ENCODE measurements around the gene DNAJC5. TPM values are rescaled to one million over a fixed set of nuclear protein-coding genes. Genes with fewer than 3 reads are reported as not detected.
A peak's percentile ranks its signal among the peaks of the same experiment; 100 is the strongest.

The DNAJC5 gene
- total and polyA plus RNA-seq, 2 donors: 23.3 to 26.1 TPM

DNA sequence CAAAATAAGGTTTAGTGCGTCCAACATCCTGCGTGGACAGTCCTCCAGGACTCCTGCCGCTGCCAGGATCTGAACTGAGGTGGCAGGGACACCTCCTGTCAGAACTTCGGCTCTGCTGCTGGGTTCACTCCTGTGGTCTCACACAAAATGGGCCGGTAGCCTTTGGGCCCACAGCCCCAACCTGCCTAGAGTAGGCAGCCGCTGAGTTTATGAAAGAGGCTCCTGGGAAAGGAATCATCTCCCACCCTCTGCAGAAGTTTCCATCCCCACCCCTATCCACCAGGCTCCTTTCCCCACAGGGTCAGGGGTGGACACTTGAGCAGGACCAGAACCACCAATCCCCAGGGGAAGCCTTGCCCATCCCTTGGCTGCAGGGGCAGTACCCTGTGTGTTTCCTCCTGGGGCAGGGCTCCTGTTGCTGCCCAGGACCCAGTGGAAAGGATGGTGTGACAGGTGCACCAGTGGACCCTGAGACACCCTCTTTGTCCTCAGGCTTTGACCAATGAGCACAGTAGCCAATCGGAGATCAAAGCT, 35.7 kb upstream of the DNAJC5 start:
- H3K27me3 ChIP-seq (ENCODE audit: control insufficient read depth in 2 of 2, insufficient read depth in 1 of 2, low read length in 1 of 2): peaks cover 0 to 39% of the 10 kb centered on the region in 2 donors
- DNase-seq (ENCODE audit: low read depth in 6 of 9, low spot score in 9 of 9): no peak
- 62% methylated on average over 7 of the region's 7 CpGs for WGBS
- H3K27ac ChIP-seq (ENCODE audit: low read depth in 1 of 2, low read length in 1 of 2): peak overlapping the region; percentile 7 to 61
- peaks cover 3% of the 10 kb centered on the region in 2 donors for H3K9me3 ChIP-seq (ENCODE audit: control insufficient read depth in 2 of 2, insufficient read depth in 1 of 2, low read length in 1 of 2)
- H3K4me1 ChIP-seq (ENCODE audit: control insufficient read depth in 2 of 2, insufficient read depth in 2 of 2, low read length in 2 of 2): peaks cover 7 to 38% of the 10 kb centered on the region in 2 donors
- H3K4me3 ChIP-seq (ENCODE audit: low read length in 2 of 2): no peak overlapping the region
- peaks cover 5 to 18% of the 10 kb centered on the region in 2 donors for H3K36me3 ChIP-seq (ENCODE audit: control insufficient read depth in 2 of 2, insufficient read depth in 2 of 2, low read length in 1 of 2)

- DNase-seq (ENCODE audit: low read depth in 6 of 9, low spot score in 9 of 9): no peak
- 82% methylated on average over 17 of the region's 17 CpGs for WGBS
- Histone ChIP-seq H3K27ac (ENCODE audit: low read depth in 1 of 2, low read length in 1 of 2) (no peak overlapping the region), H3K4me1 (ENCODE audit: control insufficient read depth in 2 of 2, insufficient read depth in 2 of 2, low read length in 2 of 2) (peaks cover 7 to 29% of the 10 kb centered on the region in 2 donors), H3K9me3 (ENCODE audit: control insufficient read depth in 2 of 2, insufficient read depth in 1 of 2, low read length in 1 of 2) (peaks cover 3% of the 10 kb centered on the region in 2 donors), H3K4me3 (ENCODE audit: low read length in 2 of 2) (no peak overlapping the region), H3K27me3 (ENCODE audit: control insufficient read depth in 2 of 2, insufficient read depth in 1 of 2, low read length in 1 of 2) (peaks cover 0 to 26% of the 10 kb centered on the region in 2 donors), H3K36me3 (ENCODE audit: control insufficient read depth in 2 of 2, insufficient read depth in 2 of 2, low read length in 1 of 2) (peaks cover 5 to 18% of the 10 kb centered on the region in 2 donors)
Observed at GRCh38 chr20:63860325-63861051, 34.4 kb upstream of the DNAJC5 start.

- 97% methylated on average over 59 of the region's 59 CpGs for WGBS
- Histone ChIP-seq H3K4me1 (ENCODE audit: control insufficient read depth in 2 of 2, insufficient read depth in 2 of 2, low read length in 2 of 2) (peaks cover 7 to 36% of the 10 kb centered on the region in 2 donors), H3K4me3 (ENCODE audit: low read length in 2 of 2) (no peak within 1 kb of the TSS), H3K27ac (ENCODE audit: low read depth in 1 of 2, low read length in 1 of 2) (no peak within 1 kb of the TSS), H3K9me3 (ENCODE audit: control insufficient read depth in 2 of 2, insufficient read depth in 1 of 2, low read length in 1 of 2) (peaks cover 0 to 3% of the 10 kb centered on the region in 2 donors), H3K27me3 (ENCODE audit: control insufficient read depth in 2 of 2, insufficient read depth in 1 of 2, low read length in 1 of 2) (peaks cover 0 to 16% of the 10 kb centered on the region in 2 donors), H3K36me3 (ENCODE audit: control insufficient read depth in 2 of 2, insufficient read depth in 2 of 2, low read length in 1 of 2) (peaks cover 5 to 18% of the 10 kb centered on the region in 2 donors)
- no peak for DNase-seq (ENCODE audit: low read depth in 6 of 9, low spot score in 9 of 9)
Observed at GRCh38 chr20:63861365-63861934, 33.5 kb upstream of the DNAJC5 start, which contains the start of gene ABHD16B. ABHD16B (plus strand) TSS chr20:63861498; CDS start chr20:63861541, 43 bp downstream.

GRCh38 chr20:63861981-63862901, 32.7 kb upstream of the DNAJC5 start:
- no peak for DNase-seq (ENCODE audit: low read depth in 6 of 9, low spot score in 9 of 9)
- no peak overlapping the region for H3K4me3 ChIP-seq (ENCODE audit: low read length in 2 of 2)
- H3K27me3 ChIP-seq (ENCODE audit: control insufficient read depth in 2 of 2, insufficient read depth in 1 of 2, low read length in 1 of 2): peaks cover 0 to 13% of the 10 kb centered on the region in 2 donors
- peaks cover 5 to 18% of the 10 kb centered on the region in 2 donors for H3K36me3 ChIP-seq (ENCODE audit: control insufficient read depth in 2 of 2, insufficient read depth in 2 of 2, low read length in 1 of 2)
- H3K27ac ChIP-seq (ENCODE audit: low read depth in 1 of 2, low read length in 1 of 2): no peak overlapping the region
- H3K9me3 ChIP-seq (ENCODE audit: control insufficient read depth in 2 of 2, insufficient read depth in 1 of 2, low read length in 1 of 2): peaks cover 0 to 3% of the 10 kb centered on the region in 2 donors
- peaks cover 7 to 36% of the 10 kb centered on the region in 2 donors for H3K4me1 ChIP-seq (ENCODE audit: control insufficient read depth in 2 of 2, insufficient read depth in 2 of 2, low read length in 2 of 2)
- WGBS: 98% methylated on average over 95 of the region's 95 CpGs

GRCh38 chr20:63863021-63863797, 31.7 kb upstream of the DNAJC5 start:
- DNase-seq (ENCODE audit: low read depth in 6 of 9, low spot score in 9 of 9): no peak
- H3K4me3 ChIP-seq (ENCODE audit: low read length in 2 of 2): peak overlapping the region; percentile 81 to 93
- peaks cover 0 to 6% of the 10 kb centered on the region in 2 donors for H3K27me3 ChIP-seq (ENCODE audit: control insufficient read depth in 2 of 2, insufficient read depth in 1 of 2, low read length in 1 of 2)
- 94% methylated on average over 18 of the region's 18 CpGs for WGBS
- H3K27ac ChIP-seq (ENCODE audit: low read depth in 1 of 2, low read length in 1 of 2): peak overlapping the region; percentile 77 to 92
- H3K36me3 ChIP-seq (ENCODE audit: control insufficient read depth in 2 of 2, insufficient read depth in 2 of 2, low read length in 1 of 2): peaks cover 6 to 18% of the 10 kb centered on the region in 2 donors
- H3K4me1 ChIP-seq (ENCODE audit: control insufficient read depth in 2 of 2, insufficient read depth in 2 of 2, low read length in 2 of 2): peaks cover 5 to 31% of the 10 kb centered on the region in 2 donors
- peaks cover 0 to 3% of the 10 kb centered on the region in 2 donors for H3K9me3 ChIP-seq (ENCODE audit: control insufficient read depth in 2 of 2, insufficient read depth in 1 of 2, low read length in 1 of 2)

GRCh38 chr20:63863798-63864544, 31.0 kb upstream of the DNAJC5 start:
- Histone ChIP-seq H3K36me3 (ENCODE audit: control insufficient read depth in 2 of 2, insufficient read depth in 2 of 2, low read length in 1 of 2) (peaks cover 14 to 22% of the 10 kb centered on the region in 2 donors), H3K9me3 (ENCODE audit: control insufficient read depth in 2 of 2, insufficient read depth in 1 of 2, low read length in 1 of 2) (peaks cover 0 to 3% of the 10 kb centered on the region in 2 donors), H3K27me3 (ENCODE audit: control insufficient read depth in 2 of 2, insufficient read depth in 1 of 2, low read length in 1 of 2) (no peaks in the 10 kb centered on the region), H3K4me3 (ENCODE audit: low read length in 2 of 2) (peak overlapping the region; percentile 81 to 93), H3K4me1 (ENCODE audit: control insufficient read depth in 2 of 2, insufficient read depth in 2 of 2, low read length in 2 of 2) (peaks cover 0 to 24% of the 10 kb centered on the region in 2 donors), H3K27ac (ENCODE audit: low read depth in 1 of 2, low read length in 1 of 2) (peak overlapping the region; percentile 77 to 92)
- DNase-seq (ENCODE audit: low read depth in 6 of 9, low spot score in 9 of 9): peak; percentile 41 to 86 (median 61)
- WGBS: 3% methylated on average over 38 of the region's 38 CpGs

DNA sequence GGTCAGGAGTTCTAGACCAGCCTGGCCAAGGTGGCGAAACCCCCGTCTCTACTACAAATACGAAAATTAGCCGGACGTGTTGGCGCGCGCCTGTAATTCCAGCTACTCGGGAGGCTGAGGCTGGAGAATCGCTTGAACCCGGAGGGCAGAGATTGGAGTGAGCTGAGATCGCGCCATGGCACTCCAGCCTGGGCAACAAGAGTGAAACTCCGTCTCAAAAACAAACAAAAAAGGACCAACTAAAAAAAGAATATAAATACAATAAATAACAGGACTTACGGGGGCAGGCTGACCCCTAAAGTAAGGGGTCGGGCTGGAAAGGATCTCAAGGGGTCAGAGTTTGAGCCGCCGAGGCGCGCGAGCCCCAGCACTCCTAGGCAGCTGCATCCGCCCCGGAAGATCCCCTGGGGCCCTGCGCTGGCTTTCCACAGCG, 30.4 kb upstream of the DNAJC5 start:
- H3K27ac ChIP-seq (ENCODE audit: low read depth in 1 of 2, low read length in 1 of 2): peak overlapping the region; percentile 77 to 92
- peaks cover 19 to 28% of the 10 kb centered on the region in 2 donors for H3K36me3 ChIP-seq (ENCODE audit: control insufficient read depth in 2 of 2, insufficient read depth in 2 of 2, low read length in 1 of 2)
- H3K9me3 ChIP-seq (ENCODE audit: control insufficient read depth in 2 of 2, insufficient read depth in 1 of 2, low read length in 1 of 2): peaks cover 0 to 3% of the 10 kb centered on the region in 2 donors
- WGBS: under 1% methylated on average over 25 of the region's 25 CpGs
- H3K4me1 ChIP-seq (ENCODE audit: control insufficient read depth in 2 of 2, insufficient read depth in 2 of 2, low read length in 2 of 2): peaks cover 0 to 18% of the 10 kb centered on the region in 2 donors
- no peak for DNase-seq (ENCODE audit: low read depth in 6 of 9, low spot score in 9 of 9)
- H3K27me3 ChIP-seq (ENCODE audit: control insufficient read depth in 2 of 2, insufficient read depth in 1 of 2, low read length in 1 of 2): no peaks in the 10 kb centered on the region
- peak overlapping the region; percentile 81 to 93 for H3K4me3 ChIP-seq (ENCODE audit: low read length in 2 of 2)

Data from thymus (tissue), 11 donors.